GM18867 (cell line): Measurements from ENCODE around the gene NTSR1.
"Not testable (repeated sequence)": the region's sequence is repeated elsewhere in the genome, so short reads cannot be mapped to it uniquely, and the experiment has no call there.

Experiments
- ATAC-seq: cut with Tn5 transposase; IDR thresholded peaks from one replicate; pipeline ENCODE4 v1.9.1; 2021; ENCODE audit warnings: mild to moderate bottlenecking, moderate library complexity; ENCODE audit not compliant: unreplicated experiment

NTSR1 gene

GRCh38 chr20:62671765-62672164 lies 36.9 kb upstream of the NTSR1 start:
- no peak for ATAC-seq

- no peak for ATAC-seq
These were observed 34.3 kb upstream of the NTSR1 start for GRCh38 chr20:62674370-62674769.

GRCh38 chr20:62675156-62675876 lies 33.3 kb upstream of the NTSR1 start:
- ATAC-seq, result no peak

- no peak for ATAC-seq
These were observed 32.8 kb upstream of the NTSR1 start for GRCh38 chr20:62675877-62676260.

GRCh38 chr20:62676976-62677375 lies 31.7 kb upstream of the NTSR1 start:
- ATAC-seq, result no peak

GRCh38 chr20:62677678-62678077 lies 31.0 kb upstream of the NTSR1 start:
- no peak for ATAC-seq

- ATAC-seq, result no peak
These were observed 30.1 kb upstream of the NTSR1 start for GRCh38 chr20:62678553-62678952.

- no peak for ATAC-seq
These were observed 28.6 kb upstream of the NTSR1 start for GRCh38 chr20:62679978-62680589.

- no peak for ATAC-seq
These were observed 25.6 kb upstream of the NTSR1 start for GRCh38 chr20:62682912-62683517.

- not testable (repeated sequence) for ATAC-seq
These were observed 24.8 kb upstream of the NTSR1 start for GRCh38 chr20:62683660-62684322.

GRCh38 chr20:62684981-62685380 lies 23.7 kb upstream of the NTSR1 start:
- no peak for ATAC-seq

GRCh38 chr20:62685781-62686555 lies 22.7 kb upstream of the NTSR1 start:
- ATAC-seq, result no peak

- ATAC-seq, result no peak
These were observed 21.5 kb upstream of the NTSR1 start for GRCh38 chr20:62686869-62687830.

GRCh38 chr20:62688083-62688482 lies 20.6 kb upstream of the NTSR1 start:
- ATAC-seq, result no peak

GRCh38 chr20:62688855-62689460 lies 19.7 kb upstream of the NTSR1 start:
- ATAC-seq, result no peak

GRCh38 chr20:62689861-62690260 lies 18.8 kb upstream of the NTSR1 start:
- ATAC-seq, result no peak

- no peak for ATAC-seq
These were observed 18.3 kb upstream of the NTSR1 start for GRCh38 chr20:62690261-62690820.

GRCh38 chr20:62691487-62691886 lies 17.1 kb upstream of the NTSR1 start:
- no peak for ATAC-seq

- no peak for ATAC-seq
These were observed 16.5 kb upstream of the NTSR1 start for GRCh38 chr20:62692176-62692575.
